Neural progenitor cell (in vitro differentiated cells): Measurements from ENCODE around the gene AEBP2.

ENCODE experiments used
- EZH2 ChIP-seq: fragments of 200-600 bp; sonication (generic); IDR thresholded peaks from 2 replicates; pipeline ENCODE4 v1.6.1; 2017; ENCODE audit warnings: antibody characterized with exemption, mild to moderate bottlenecking, moderate library complexity
- EZH2phosphoT487 ChIP-seq: fragments of 200-600 bp; sonication (generic); IDR thresholded peaks from 2 replicates; pipeline ENCODE4 v1.6.1; 2017; ENCODE audit warnings: antibody characterized with exemption
- TF ChIP-seq, protein P1 (sequence below): fragments of 200-600 bp; sonication (generic); IDR thresholded peaks from 2 replicates; pipeline ENCODE4 v1.5.1; 2017; ENCODE audit warnings: antibody characterized with exemption, mild to moderate bottlenecking

DNA sequence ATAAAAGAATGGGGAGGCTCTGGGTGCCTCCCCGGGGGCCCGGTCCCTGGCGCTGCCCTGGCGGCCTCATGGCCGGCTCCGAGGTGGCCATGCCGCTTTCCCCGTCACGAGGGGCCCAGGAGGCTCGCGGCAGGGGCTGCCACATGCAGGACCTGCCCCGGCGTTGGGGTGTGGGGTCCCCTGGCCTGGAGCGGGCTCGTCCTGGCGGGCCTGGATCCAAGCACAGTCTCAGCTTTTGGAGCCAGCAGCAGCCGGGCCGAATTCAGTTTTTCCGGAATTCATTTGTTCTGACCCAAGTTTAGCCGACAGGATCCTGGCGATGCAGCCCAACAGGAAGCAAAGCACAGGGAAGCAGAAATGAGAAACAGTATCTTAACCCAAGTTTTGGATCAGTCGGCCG is 26.4 kb upstream of the AEBP2 start:
- TF ChIP-seq, protein P1, sequence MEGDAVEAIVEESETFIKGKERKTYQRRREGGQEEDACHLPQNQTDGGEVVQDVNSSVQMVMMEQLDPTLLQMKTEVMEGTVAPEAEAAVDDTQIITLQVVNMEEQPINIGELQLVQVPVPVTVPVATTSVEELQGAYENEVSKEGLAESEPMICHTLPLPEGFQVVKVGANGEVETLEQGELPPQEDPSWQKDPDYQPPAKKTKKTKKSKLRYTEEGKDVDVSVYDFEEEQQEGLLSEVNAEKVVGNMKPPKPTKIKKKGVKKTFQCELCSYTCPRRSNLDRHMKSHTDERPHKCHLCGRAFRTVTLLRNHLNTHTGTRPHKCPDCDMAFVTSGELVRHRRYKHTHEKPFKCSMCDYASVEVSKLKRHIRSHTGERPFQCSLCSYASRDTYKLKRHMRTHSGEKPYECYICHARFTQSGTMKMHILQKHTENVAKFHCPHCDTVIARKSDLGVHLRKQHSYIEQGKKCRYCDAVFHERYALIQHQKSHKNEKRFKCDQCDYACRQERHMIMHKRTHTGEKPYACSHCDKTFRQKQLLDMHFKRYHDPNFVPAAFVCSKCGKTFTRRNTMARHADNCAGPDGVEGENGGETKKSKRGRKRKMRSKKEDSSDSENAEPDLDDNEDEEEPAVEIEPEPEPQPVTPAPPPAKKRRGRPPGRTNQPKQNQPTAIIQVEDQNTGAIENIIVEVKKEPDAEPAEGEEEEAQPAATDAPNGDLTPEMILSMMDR, result no peak
- TF ChIP-seq EZH2 (no peak), EZH2phosphoT487 (no peak)
